ENCODE data around the gene FXYD7. TPM values are rescaled to one million over a fixed set of nuclear protein-coding genes. Genes with fewer than 3 reads are reported as not detected.
"Not testable (repeated sequence)": the region's sequence is repeated elsewhere in the genome, so short reads cannot be mapped to it uniquely, and the experiment has no call there.

FXYD7 gene
- total RNA-seq, 1 experiment from 2014 or later: 0.71 TPM

DNA sequence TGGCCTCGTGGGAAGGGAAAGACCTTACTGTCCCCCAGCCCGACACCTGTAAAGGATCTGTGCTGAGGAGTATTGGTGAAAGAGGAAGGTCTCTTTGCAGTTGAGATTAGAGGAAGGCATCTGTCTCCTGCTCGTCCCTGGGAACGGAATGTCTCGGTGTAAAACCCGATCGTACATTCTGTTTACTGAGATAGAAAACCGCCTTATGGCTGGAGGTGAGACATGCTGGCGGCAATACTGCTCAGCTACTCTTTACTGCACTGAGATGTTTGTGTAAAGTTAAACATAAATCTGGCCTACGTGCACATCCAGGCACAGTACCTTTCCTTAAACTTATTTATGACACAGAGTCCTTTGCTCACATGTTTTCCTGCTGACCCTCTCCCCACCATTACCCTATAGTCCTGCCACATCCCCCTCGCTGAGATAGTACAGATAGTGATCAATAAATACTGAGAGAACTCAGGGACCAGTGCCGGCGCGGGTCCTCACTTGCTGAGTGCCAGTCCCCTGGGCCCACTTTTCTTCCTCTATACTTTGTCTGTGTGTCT, 13.3 kb upstream of the FXYD7 start:
- H3K36me3 ChIP-seq (ENCODE audit: control insufficient read depth in 1 of 2, insufficient read depth in 2 of 2, low read length in 2 of 2); ATAC-seq; H2AFZ ChIP-seq (ENCODE audit: low read depth, low read length, poor library complexity, severe bottlenecking); H3K27ac ChIP-seq (ENCODE audit: low read depth, low read length); H3K4me2 ChIP-seq (ENCODE audit: low read length); H3K79me2 ChIP-seq (ENCODE audit: insufficient read depth, low read length); RAD21 ChIA-PET (ENCODE audit: low non-redundant PET in 1 of 2, low total read pairs in 2 of 2, uncharacterized antibody in 2 of 2, unreplicated experiment in 2 of 2); H3K4me3 ChIP-seq (replicated peaks in 1 of 2; ENCODE audit: low read depth in 1 of 2, low read length in 2 of 2); H4K20me1 ChIP-seq (ENCODE audit: insufficient read depth); BruUV-seq (replicated peaks); H3K9me3 ChIP-seq (ENCODE audit: control insufficient read depth in 1 of 2, insufficient read depth in 1 of 2, low read depth in 1 of 2, low read length in 2 of 2); DNase-seq (ENCODE audit: low read depth, low spot score); H3K27me3 ChIP-seq (ENCODE audit: insufficient read depth, low read length); H3K9me2 ChIP-seq (ENCODE audit: insufficient read depth); H3K9ac ChIP-seq (ENCODE audit: low read length): not testable (repeated sequence)
- ChIA-PET POLR2A (interaction anchor here (1.5 kb wide), 1 partner anchor 11 kb away, joined by 4 read pairs; no protein-coding TSS in a partner anchor), CTCF (interaction anchor here (0.8 to 1.6 kb wide), 3 partner anchors 11 to 63 kb away, joined by 3 to 5 read pairs (median 4); partner anchors contain the start of gene FXYD5)
- intact Hi-C loops (cut with micrococcal nuclease): loop anchor here (10.0 kb wide), 1 partner anchor 155 kb away; no protein-coding TSS in a partner anchor
- H3K4me1 ChIP-seq (ENCODE audit: control insufficient read depth in 1 of 2, insufficient read depth in 2 of 2, low read length in 2 of 2): peaks cover 5 to 12% of the 10 kb centered on the region in 2 experiments

DNA sequence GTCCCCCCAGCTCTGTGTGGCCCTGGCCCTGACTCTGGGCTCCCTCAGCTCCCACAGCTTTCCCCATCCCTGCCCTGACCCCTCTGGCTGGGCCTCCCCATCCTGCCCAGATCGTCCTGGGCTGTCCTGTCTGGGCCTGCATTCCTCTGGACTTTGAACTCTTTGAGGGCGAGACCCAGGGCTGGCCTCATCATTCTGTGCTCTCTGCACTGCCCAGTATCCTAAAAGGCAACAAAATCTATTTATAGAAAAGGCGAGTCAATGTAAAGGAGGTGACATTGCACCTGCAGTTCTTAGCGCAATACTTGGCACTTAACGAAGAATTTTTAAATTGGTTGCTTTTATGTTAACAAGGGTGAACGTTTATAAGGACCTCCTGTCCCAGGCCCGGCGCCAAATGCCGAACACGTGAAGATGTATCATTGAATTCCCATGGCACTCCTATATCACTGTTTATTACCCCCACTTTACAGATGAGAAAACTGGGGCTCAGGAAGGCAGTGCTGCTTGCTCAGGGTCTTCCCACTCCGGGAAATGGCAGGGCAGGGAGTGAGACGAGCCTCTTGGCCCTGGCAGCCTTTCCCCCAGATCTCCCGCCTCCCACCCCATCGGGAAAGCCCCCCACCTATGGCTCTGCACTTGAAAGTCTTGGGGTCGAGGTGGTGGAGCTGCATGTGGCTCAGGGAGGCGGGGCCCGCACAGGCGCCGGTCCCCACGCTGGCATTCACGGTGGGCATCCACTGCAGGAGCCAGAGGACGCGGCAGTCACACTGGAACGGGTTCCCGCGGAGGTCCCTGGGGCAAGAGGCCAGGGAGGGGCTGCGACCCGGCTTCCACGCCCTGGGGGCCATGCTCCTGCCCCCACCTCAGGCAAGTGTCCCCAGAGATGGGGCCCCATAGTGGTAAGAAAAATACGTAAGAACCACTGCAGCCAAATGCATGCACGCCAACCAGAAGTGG, 12.0 kb upstream of the FXYD7 start:
- ATAC-seq (no peak), DNase-seq (ENCODE audit: low read depth, low spot score) (no peak)
- BruUV-seq (replicated peaks): no TSS peak
- Histone ChIP-seq H3K9me3 (ENCODE audit: control insufficient read depth in 1 of 2, insufficient read depth in 1 of 2, low read depth in 1 of 2, low read length in 2 of 2) (no peaks in the 10 kb centered on the region), H2AFZ (ENCODE audit: low read depth, low read length, poor library complexity, severe bottlenecking) (no peak overlapping the region), H3K9me2 (ENCODE audit: insufficient read depth) (no peaks in the 10 kb centered on the region), H3K9ac (ENCODE audit: low read length) (no peak overlapping the region), H3K79me2 (ENCODE audit: insufficient read depth, low read length) (no peaks in the 10 kb centered on the region), H3K27ac (ENCODE audit: low read depth, low read length) (no peak overlapping the region), H3K36me3 (ENCODE audit: control insufficient read depth in 1 of 2, insufficient read depth in 2 of 2, low read length in 2 of 2) (no peaks in the 10 kb centered on the region), H3K4me2 (ENCODE audit: low read length) (no peak overlapping the region), H3K4me3 (replicated peaks in 1 of 2; ENCODE audit: low read depth in 1 of 2, low read length in 2 of 2) (no peak overlapping the region), H4K20me1 (ENCODE audit: insufficient read depth) (no peaks in the 10 kb centered on the region), H3K27me3 (ENCODE audit: insufficient read depth, low read length) (no peaks in the 10 kb centered on the region), H3K4me1 (ENCODE audit: control insufficient read depth in 1 of 2, insufficient read depth in 2 of 2, low read length in 2 of 2) (no peaks in the 10 kb centered on the region; a peak in 1 of 4 replicates)
- ChIA-PET CTCF (interaction anchor here (0.8 to 1.6 kb wide), 3 partner anchors 10 to 64 kb away, joined by 3 to 5 read pairs (median 4); partner anchors contain the start of gene FXYD5), POLR2A (interaction anchor here (1.5 kb wide), 1 partner anchor 10 kb away, joined by 4 read pairs; no protein-coding TSS in a partner anchor), RAD21 (ENCODE audit: low non-redundant PET in 1 of 2, low total read pairs in 2 of 2, uncharacterized antibody in 2 of 2, unreplicated experiment in 2 of 2) (no interaction called here)
- intact Hi-C loops (cut with micrococcal nuclease): loop anchor here (10.0 kb wide), 1 partner anchor 156 kb away; no protein-coding TSS in a partner anchor
- TF ChIP-seq TCF7L2 (IDR thresholded peaks at IDR 0.05; ENCODE audit: borderline replicate concordance, extremely low read depth, insufficient read depth, insufficient read length) (no peak), POLR2A (IDR thresholded peaks at IDR 0.05; ENCODE audit: borderline replicate concordance, extremely low read depth, insufficient read depth, insufficient read length) (no peak), ZNF274 (IDR thresholded peaks at IDR 0.05; ENCODE audit: low read depth, low read length) (no peak), EZH2 (IDR thresholded peaks at IDR 0.05) (no peak), SRF (IDR thresholded peaks at IDR 0.05; ENCODE audit: low read depth) (no peak), RAD21 (IDR thresholded peaks at IDR 0.05; ENCODE audit: low read depth) (no peak), YY1 (IDR thresholded peaks at IDR 0.05; ENCODE audit: extremely low read depth, insufficient replicate concordance, low read depth, low read length) (no peak), POLR2AphosphoS5 (IDR thresholded peaks at IDR 0.05; ENCODE audit: low read depth, low read length) (no peak), ZFX (IDR thresholded peaks at IDR 0.05) (no peak), CBX3 (IDR thresholded peaks at IDR 0.05; ENCODE audit: low read depth) (no peak), SIN3A (IDR thresholded peaks at IDR 0.05; ENCODE audit: low read depth) (no peak), FOSL1 (IDR thresholded peaks at IDR 0.05; ENCODE audit: low read depth) (no peak), EGR1 (IDR thresholded peaks at IDR 0.05; ENCODE audit: low read depth) (no peak), SP1 (IDR thresholded peaks at IDR 0.05; ENCODE audit: low read depth) (no peak), CEBPB (IDR thresholded peaks at IDR 0.05; ENCODE audit: low read depth) (no peak), JUND (IDR thresholded peaks at IDR 0.05) (no peak)
- TF ChIP-seq, protein P1, sequence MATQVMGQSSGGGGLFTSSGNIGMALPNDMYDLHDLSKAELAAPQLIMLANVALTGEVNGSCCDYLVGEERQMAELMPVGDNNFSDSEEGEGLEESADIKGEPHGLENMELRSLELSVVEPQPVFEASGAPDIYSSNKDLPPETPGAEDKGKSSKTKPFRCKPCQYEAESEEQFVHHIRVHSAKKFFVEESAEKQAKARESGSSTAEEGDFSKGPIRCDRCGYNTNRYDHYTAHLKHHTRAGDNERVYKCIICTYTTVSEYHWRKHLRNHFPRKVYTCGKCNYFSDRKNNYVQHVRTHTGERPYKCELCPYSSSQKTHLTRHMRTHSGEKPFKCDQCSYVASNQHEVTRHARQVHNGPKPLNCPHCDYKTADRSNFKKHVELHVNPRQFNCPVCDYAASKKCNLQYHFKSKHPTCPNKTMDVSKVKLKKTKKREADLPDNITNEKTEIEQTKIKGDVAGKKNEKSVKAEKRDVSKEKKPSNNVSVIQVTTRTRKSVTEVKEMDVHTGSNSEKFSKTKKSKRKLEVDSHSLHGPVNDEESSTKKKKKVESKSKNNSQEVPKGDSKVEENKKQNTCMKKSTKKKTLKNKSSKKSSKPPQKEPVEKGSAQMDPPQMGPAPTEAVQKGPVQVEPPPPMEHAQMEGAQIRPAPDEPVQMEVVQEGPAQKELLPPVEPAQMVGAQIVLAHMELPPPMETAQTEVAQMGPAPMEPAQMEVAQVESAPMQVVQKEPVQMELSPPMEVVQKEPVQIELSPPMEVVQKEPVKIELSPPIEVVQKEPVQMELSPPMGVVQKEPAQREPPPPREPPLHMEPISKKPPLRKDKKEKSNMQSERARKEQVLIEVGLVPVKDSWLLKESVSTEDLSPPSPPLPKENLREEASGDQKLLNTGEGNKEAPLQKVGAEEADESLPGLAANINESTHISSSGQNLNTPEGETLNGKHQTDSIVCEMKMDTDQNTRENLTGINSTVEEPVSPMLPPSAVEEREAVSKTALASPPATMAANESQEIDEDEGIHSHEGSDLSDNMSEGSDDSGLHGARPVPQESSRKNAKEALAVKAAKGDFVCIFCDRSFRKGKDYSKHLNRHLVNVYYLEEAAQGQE (IDR thresholded peaks at IDR 0.05; ENCODE audit: low read depth): no peak

All from HCT116 (cell line).